Suprapubic skin (tissue), 4 donors: Measurements from ENCODE around the gene RPS6KA2. TPM values are rescaled to one million over a fixed set of nuclear protein-coding genes. Genes with fewer than 3 reads are reported as not detected.

ENCODE experiments used
- DNase-seq, 2 donors: peaks; one replicate each; pipeline ENCODE4 v3.0.0-alpha.2; 2019; ENCODE audit warnings: low spot score in 2 of 2
- H3K27ac ChIP-seq: fragments of 200-600 bp; sonication (generic); one replicate; pipeline ENCODE4 v1.5.1; 2019
- H3K27me3 ChIP-seq: fragments of 200-600 bp; sonication (generic); one replicate; pipeline ENCODE4 v1.5.1; 2019
- H3K36me3 ChIP-seq: fragments of 200-600 bp; sonication (generic); one replicate; pipeline ENCODE4 v1.5.1; 2019
- H3K4me1 ChIP-seq: fragments of 200-600 bp; sonication (generic); one replicate; pipeline ENCODE4 v1.5.1; 2019
- H3K4me3 ChIP-seq: fragments of 200-600 bp; sonication (generic); one replicate; pipeline ENCODE4 v1.5.1; 2019; ENCODE audit warnings: mild to moderate bottlenecking
- H3K9me3 ChIP-seq: fragments of 200-600 bp; sonication (generic); one replicate; pipeline ENCODE4 v1.5.1; 2019
- CTCF ChIP-seq, 2 donors: fragments of 200-600 bp in 1 of 2; fragments of 450-650 bp in 1 of 2; sonication (generic) in 1 of 2; IDR thresholded peaks; one replicate each; pipeline ENCODE4 v1.5.1; 2016 to 2019; ENCODE audit warnings: antibody characterized with exemption in 2 of 2, mild to moderate bottlenecking in 1 of 2, moderate library complexity in 1 of 2
- EP300 ChIP-seq: sonication (generic); formaldehyde crosslinking; IDR thresholded peaks from one replicate; pipeline ENCODE4 v1.6.1; 2017; ENCODE audit warnings: antibody characterized with exemption
- POLR2A ChIP-seq, 2 donors: fragments of 450-650 bp; IDR thresholded peaks; one replicate each; pipeline ENCODE4 v1.6.1; 2017; ENCODE audit warnings: antibody characterized with exemption in 2 of 2, mild to moderate bottlenecking in 2 of 2, moderate library complexity in 2 of 2
- POLR2AphosphoS5 ChIP-seq, 3 donors: sonication (generic); formaldehyde crosslinking; IDR thresholded peaks; one replicate each; pipeline ENCODE4 v1.6.1; 2017; ENCODE audit warnings: antibody characterized with exemption in 3 of 3
- WGBS: methylation state at CpG from one replicate; pipeline ENCODE4 v1.1.5; 2018; 5-methylcytosine and 5-hydroxymethylcytosine counted together
- total RNA-seq, 4 donors: library from RNA; depleted of rRNA; stranded (reverse); fragments of >200 nt; gene quantifications; one replicate each; pipeline ENCODE4 v1.1.0, GENCODE V29; 2016

The RPS6KA2 gene
- total RNA-seq, 4 donors from 2014 or later, result 24.2 to 38.5 (median 32.3) TPM

- Histone ChIP-seq H3K9me3 (no peaks in the 10 kb centered on the region), H3K27me3 (no peaks in the 10 kb centered on the region), H3K4me3 (no peak overlapping the region), H3K27ac (no peak overlapping the region), H3K36me3 (peaks cover 58% of the 10 kb centered on the region), H3K4me1 (no peaks in the 10 kb centered on the region)
- TF ChIP-seq POLR2AphosphoS5 (IDR thresholded peaks at IDR 0.05) (no peak), EP300 (no peak), POLR2A (IDR thresholded peaks at IDR 0.05) (no peak), CTCF (IDR thresholded peaks at IDR 0.05) (no peak)
- no peak for DNase-seq
- 95% methylated on average over 13 of the region's 15 CpGs for WGBS
Observed at GRCh38 chr6:166419717-166420116, 207.3 kb downstream of the RPS6KA2 start.

GRCh38 chr6:166419286-166419685, 207.8 kb downstream of the RPS6KA2 start:
- WGBS, result 77% methylated on average over 7 of the region's 7 CpGs
- DNase-seq, result no peak
- Histone ChIP-seq H3K4me1 (no peaks in the 10 kb centered on the region), H3K4me3 (no peak overlapping the region), H3K36me3 (peaks cover 58% of the 10 kb centered on the region), H3K27me3 (no peaks in the 10 kb centered on the region), H3K27ac (no peak overlapping the region), H3K9me3 (no peaks in the 10 kb centered on the region)
- no peak for TF ChIP-seq POLR2AphosphoS5 (IDR thresholded peaks at IDR 0.05)
- no peak for TF ChIP-seq EP300
- no peak for TF ChIP-seq POLR2A (IDR thresholded peaks at IDR 0.05)
- TF ChIP-seq CTCF (IDR thresholded peaks at IDR 0.05), result no peak

- no peak overlapping the region for H3K27ac ChIP-seq
- DNase-seq, result no peak
- TF ChIP-seq EP300 (no peak), CTCF (IDR thresholded peaks at IDR 0.05) (no peak), POLR2AphosphoS5 (IDR thresholded peaks at IDR 0.05) (no peak), POLR2A (IDR thresholded peaks at IDR 0.05) (no peak)
- H3K27me3 ChIP-seq, result no peaks in the 10 kb centered on the region
- WGBS, result 89% methylated on average over 9 of the region's 9 CpGs
- no peaks in the 10 kb centered on the region for H3K9me3 ChIP-seq
- H3K36me3 ChIP-seq, result peaks cover 58% of the 10 kb centered on the region
- H3K4me3 ChIP-seq, result no peak overlapping the region
- H3K4me1 ChIP-seq, result no peaks in the 10 kb centered on the region
Observed at GRCh38 chr6:166418691-166419143, 208.3 kb downstream of the RPS6KA2 start.

GRCh38 chr6:166417285-166417691, 209.8 kb downstream of the RPS6KA2 start:
- H3K27me3 ChIP-seq, result no peaks in the 10 kb centered on the region
- peaks cover 58% of the 10 kb centered on the region for H3K36me3 ChIP-seq
- H3K4me3 ChIP-seq, result no peak overlapping the region
- TF ChIP-seq EP300, result no peak
- no peaks in the 10 kb centered on the region for H3K4me1 ChIP-seq
- WGBS, result 89% methylated on average over 6 of the region's 6 CpGs
- DNase-seq, result no peak
- no peak overlapping the region for H3K27ac ChIP-seq
- H3K9me3 ChIP-seq, result no peaks in the 10 kb centered on the region

GRCh38 chr6:166415833-166416347, 211.2 kb downstream of the RPS6KA2 start:
- Histone ChIP-seq H3K9me3 (no peaks in the 10 kb centered on the region), H3K4me3 (no peak overlapping the region), H3K36me3 (peaks cover 61% of the 10 kb centered on the region), H3K27me3 (no peaks in the 10 kb centered on the region), H3K4me1 (no peaks in the 10 kb centered on the region), H3K27ac (no peak overlapping the region)
- WGBS, result 67% methylated on average over 5 of the region's 5 CpGs
- peak in 1 of 2 donors; percentile 30 for DNase-seq
- TF ChIP-seq CTCF (IDR thresholded peaks at IDR 0.05), result no peak
- TF ChIP-seq POLR2AphosphoS5 (IDR thresholded peaks at IDR 0.05), result no peak
- no peak for TF ChIP-seq POLR2A (IDR thresholded peaks at IDR 0.05)
- no peak for TF ChIP-seq EP300

- Histone ChIP-seq H3K27me3 (no peaks in the 10 kb centered on the region), H3K27ac (no peak overlapping the region), H3K36me3 (peaks cover 61% of the 10 kb centered on the region), H3K4me1 (no peaks in the 10 kb centered on the region), H3K4me3 (no peak overlapping the region), H3K9me3 (no peaks in the 10 kb centered on the region)
- TF ChIP-seq EP300, result no peak
- DNase-seq, result peak in 1 of 2 donors; percentile 34
- 75% methylated on average over 5 of the region's 5 CpGs for WGBS
Observed at GRCh38 chr6:166415306-166415705, 211.7 kb downstream of the RPS6KA2 start.
